Measurements from ENCODE around the gene OVCH2. TPM values are rescaled to one million over a fixed set of nuclear protein-coding genes. Genes with fewer than 3 reads are reported as not detected.

The OVCH2 gene
- total and polyA plus RNA-seq, 9 donors: 0.11 to 0.31 (median 0.20) TPM; not detected in 2

DNA sequence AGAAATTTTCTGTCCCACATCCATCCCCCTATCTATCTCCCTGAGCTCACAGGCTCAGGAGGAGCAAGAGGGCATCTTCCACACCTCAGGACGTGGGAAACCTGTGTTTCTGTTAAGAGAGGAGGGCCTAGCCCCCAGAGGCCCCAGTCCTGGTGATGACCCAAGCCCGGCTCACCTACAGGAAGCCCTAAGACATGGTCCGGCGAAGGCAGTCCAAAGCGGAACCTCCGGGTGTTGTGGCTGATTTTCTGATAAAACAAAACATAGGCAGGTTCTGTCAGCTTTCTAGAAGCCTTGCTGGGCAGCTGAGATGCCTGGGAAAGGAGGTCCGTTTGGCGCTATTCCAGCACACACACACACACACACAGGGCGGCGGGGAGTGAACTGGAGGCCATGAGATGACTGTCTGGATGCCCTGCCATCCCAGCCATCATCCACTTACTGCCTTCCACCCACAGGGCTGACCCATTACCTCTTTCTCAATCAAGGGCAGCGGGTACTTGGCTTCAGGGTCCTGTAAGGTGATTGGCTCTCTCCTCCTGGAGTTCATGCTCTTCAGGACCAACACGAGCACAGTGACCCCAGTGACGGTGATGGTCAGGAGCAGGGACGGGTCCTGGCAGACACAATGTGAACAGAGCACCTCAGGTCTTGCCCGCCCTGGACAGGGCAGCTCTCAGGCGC is 33.9 kb downstream of the OVCH2 start:
- 76% methylated on average over 6 of the region's 16 CpGs for WGBS (ENCODE audit: insufficient coverage)
- H3K9me3 ChIP-seq (replicated peaks; ENCODE audit: control insufficient read depth, low read depth, low read length): no peaks in the 10 kb centered on the region
- H3K4me1 ChIP-seq (ENCODE audit: control insufficient read depth, insufficient read depth, low read length): peaks cover 19% of the 10 kb centered on the region
- no peak overlapping the region for H3K27ac ChIP-seq (ENCODE audit: low read length)
- peaks cover 26% of the 10 kb centered on the region for H3K27me3 ChIP-seq (ENCODE audit: control insufficient read depth, insufficient read depth, low read length)
- peaks cover 15% of the 10 kb centered on the region for H3K36me3 ChIP-seq (ENCODE audit: control insufficient read depth, insufficient read depth, low read length)
- DNase-seq: no peak
- no peak overlapping the region for H3K4me3 ChIP-seq (ENCODE audit: low read length)

DNA sequence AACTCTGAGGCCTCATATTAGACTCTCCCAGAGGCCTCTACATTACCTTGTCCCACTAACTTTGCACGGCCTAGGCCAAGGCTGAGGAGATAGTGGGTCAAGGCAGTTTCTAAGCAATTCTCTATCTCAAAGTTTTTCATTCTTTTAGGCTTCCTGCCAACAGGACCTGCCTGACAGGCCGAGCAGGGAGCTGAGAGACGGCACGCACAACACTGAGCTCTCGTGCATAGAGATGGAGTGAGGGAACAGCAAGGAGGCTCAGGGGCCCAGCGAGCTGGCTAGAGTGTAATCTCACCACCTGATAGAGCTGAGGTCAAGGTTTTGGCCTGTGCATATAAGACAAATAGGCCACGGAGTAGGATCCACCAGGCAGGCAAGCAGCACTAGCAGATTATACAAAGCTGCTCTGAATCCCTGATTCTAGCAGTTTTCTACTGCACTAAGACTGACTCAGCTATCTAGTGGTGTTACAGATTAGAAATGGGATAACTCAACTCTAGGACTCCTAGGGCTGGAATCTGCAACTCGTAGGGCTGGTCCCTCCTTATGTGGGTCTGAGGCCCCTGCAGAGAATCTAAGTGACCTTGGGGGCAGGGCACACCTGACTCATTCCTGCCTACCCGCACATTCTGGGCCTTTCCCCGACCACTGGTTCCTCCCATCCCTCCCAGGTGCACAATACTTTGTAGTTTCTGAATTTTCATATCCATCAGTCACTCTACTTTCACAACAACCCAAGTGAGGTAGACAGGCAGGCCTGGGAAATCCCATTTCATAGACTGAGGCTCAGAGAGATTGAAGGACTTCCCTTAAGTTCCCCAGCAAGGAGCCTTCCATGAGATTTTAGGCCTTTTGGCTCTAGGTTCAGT is 34.7 kb downstream of the OVCH2 start:
- 76% methylated on average over 8 of the region's 10 CpGs for WGBS (ENCODE audit: insufficient coverage)
- peaks cover 26% of the 10 kb centered on the region for H3K27me3 ChIP-seq (ENCODE audit: control insufficient read depth, insufficient read depth, low read length)

DNA sequence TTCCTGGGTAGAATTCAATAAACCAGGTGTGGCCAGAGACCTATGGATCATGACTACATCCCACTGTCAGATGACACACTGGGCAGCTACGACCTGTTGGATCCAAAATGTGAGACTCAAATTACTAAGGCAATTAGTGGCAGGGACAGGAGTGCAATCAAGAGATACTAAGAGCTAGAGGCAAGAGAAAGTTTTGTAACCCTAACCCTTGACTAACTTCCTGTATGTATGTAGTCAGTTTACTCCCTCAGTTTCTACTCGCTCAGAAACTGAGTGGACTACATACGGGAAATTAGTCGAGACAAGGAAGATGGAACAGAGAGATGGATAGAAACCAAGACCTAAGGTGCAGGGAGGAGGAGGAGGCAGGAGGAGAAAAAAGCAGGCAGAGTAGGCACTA is 35.6 kb downstream of the OVCH2 start:
- WGBS (ENCODE audit: insufficient coverage): 43% methylated on average over 2 of the region's 4 CpGs
- Histone ChIP-seq H3K36me3 (ENCODE audit: control insufficient read depth, insufficient read depth, low read length) (peaks cover 25% of the 10 kb centered on the region), H3K4me3 (ENCODE audit: low read length) (no peak overlapping the region), H3K4me1 (ENCODE audit: control insufficient read depth, insufficient read depth, low read length) (peaks cover 20% of the 10 kb centered on the region), H3K9me3 (replicated peaks; ENCODE audit: control insufficient read depth, low read depth, low read length) (no peaks in the 10 kb centered on the region), H3K27ac (ENCODE audit: low read length) (no peak overlapping the region), H3K27me3 (ENCODE audit: control insufficient read depth, insufficient read depth, low read length) (peaks cover 25% of the 10 kb centered on the region)
- no peak for DNase-seq

More for the DNA sequence above, 34.7 kb downstream of the OVCH2 start:
- Histone ChIP-seq H3K4me3 (ENCODE audit: low read length) (no peak overlapping the region), H3K36me3 (ENCODE audit: control insufficient read depth, insufficient read depth, low read length) (peaks cover 20% of the 10 kb centered on the region), H3K9me3 (replicated peaks; ENCODE audit: control insufficient read depth, low read depth, low read length) (no peaks in the 10 kb centered on the region), H3K4me1 (ENCODE audit: control insufficient read depth, insufficient read depth, low read length) (peaks cover 19% of the 10 kb centered on the region), H3K27ac (ENCODE audit: low read length) (no peak overlapping the region)
- no peak for DNase-seq

DNA sequence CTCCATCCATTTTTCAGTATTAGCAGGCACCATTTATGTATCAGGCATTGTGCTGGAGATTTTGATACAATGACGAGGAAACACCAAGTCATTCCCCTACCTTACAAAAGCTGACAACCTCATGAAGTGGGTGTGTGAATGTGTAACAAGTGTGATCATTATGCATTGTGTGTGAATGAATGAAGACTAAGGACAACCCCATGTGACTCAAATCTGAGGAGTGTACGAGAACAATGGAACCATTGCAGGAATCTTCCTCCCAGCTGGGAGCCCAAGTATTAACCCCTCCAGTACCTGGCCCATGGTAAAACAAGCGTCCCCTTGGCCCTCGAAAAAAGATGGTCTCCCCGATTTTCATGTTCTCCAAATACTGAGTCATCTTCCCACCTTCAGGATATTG is 37.4 kb downstream of the OVCH2 start:
- no CpG with 5 or more reads among the region's 5 CpGs for WGBS (ENCODE audit: insufficient coverage)
- DNase-seq: no peak

DNA sequence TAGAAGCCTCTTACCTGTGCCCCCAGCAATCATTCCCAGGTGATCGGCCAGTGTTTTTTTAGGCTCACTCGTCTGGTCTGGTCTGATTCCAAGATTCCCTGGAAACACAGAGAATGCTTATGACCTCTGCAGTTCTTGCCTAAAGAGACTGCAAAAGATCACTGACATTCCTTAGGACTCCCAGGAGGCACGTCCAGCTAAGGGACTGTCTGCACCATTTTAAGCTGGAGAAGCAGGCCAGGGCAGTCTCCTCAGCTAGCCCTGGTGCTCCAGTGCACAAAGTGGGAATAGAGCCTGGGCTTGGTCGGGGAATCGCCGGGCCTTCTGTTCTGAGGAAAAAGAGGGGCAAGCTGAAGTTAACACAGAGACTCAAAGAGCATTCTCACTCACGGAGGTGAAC is 37.8 kb downstream of the OVCH2 start:
- H3K9me3 ChIP-seq (replicated peaks; ENCODE audit: control insufficient read depth, low read depth, low read length): no peaks in the 10 kb centered on the region
- H3K4me1 ChIP-seq (ENCODE audit: control insufficient read depth, insufficient read depth, low read length): peaks cover 17% of the 10 kb centered on the region
- 50% methylated on average over 3 of the region's 7 CpGs for WGBS (ENCODE audit: insufficient coverage)
- no peak overlapping the region for H3K27ac ChIP-seq (ENCODE audit: low read length)
- peaks cover 13% of the 10 kb centered on the region for H3K27me3 ChIP-seq (ENCODE audit: control insufficient read depth, insufficient read depth, low read length)
- no peak overlapping the region for H3K4me3 ChIP-seq (ENCODE audit: low read length)
- H3K36me3 ChIP-seq (ENCODE audit: control insufficient read depth, insufficient read depth, low read length): peaks cover 35% of the 10 kb centered on the region
- no peak for DNase-seq

More for the DNA sequence above, 37.4 kb downstream of the OVCH2 start:
- Histone ChIP-seq H3K4me3 (ENCODE audit: low read length) (no peak overlapping the region), H3K4me1 (ENCODE audit: control insufficient read depth, insufficient read depth, low read length) (peaks cover 18% of the 10 kb centered on the region), H3K27ac (ENCODE audit: low read length) (no peak overlapping the region), H3K27me3 (ENCODE audit: control insufficient read depth, insufficient read depth, low read length) (peaks cover 16% of the 10 kb centered on the region), H3K9me3 (replicated peaks; ENCODE audit: control insufficient read depth, low read depth, low read length) (no peaks in the 10 kb centered on the region), H3K36me3 (ENCODE audit: control insufficient read depth, insufficient read depth, low read length) (peaks cover 35% of the 10 kb centered on the region)

DNA sequence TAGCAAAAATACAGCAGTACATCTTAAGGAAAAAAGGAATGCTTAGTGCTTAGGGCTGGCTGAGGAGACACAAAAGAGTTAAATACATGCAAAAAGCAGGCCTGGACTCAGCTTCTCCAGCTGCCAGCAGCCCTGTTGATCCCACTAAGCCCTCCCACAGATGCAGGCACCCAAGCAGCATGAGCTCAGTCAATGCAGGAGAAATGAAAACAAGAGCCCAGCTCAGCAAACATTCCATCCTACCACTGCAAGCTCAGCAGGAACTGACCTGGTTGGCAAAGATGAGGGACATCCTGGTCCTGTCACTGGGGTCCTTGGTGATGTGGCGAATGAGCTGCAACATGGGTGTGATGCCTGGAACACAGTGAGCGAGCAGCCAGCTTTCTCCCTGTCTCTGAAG is 38.8 kb downstream of the OVCH2 start:
- H3K9me3 ChIP-seq (replicated peaks; ENCODE audit: control insufficient read depth, low read depth, low read length): no peaks in the 10 kb centered on the region
- H3K36me3 ChIP-seq (ENCODE audit: control insufficient read depth, insufficient read depth, low read length): peaks cover 35% of the 10 kb centered on the region
- H3K4me3 ChIP-seq (ENCODE audit: low read length): no peak overlapping the region
- H3K27me3 ChIP-seq (ENCODE audit: control insufficient read depth, insufficient read depth, low read length): peaks cover 3% of the 10 kb centered on the region
- DNase-seq: no peak
- H3K4me1 ChIP-seq (ENCODE audit: control insufficient read depth, insufficient read depth, low read length): peaks cover 9% of the 10 kb centered on the region
- H3K27ac ChIP-seq (ENCODE audit: low read length): no peak overlapping the region
- whole genome bisulfite sequencing (ENCODE audit: insufficient coverage): 67% methylated on average over 2 of the region's 2 CpGs

DNA sequence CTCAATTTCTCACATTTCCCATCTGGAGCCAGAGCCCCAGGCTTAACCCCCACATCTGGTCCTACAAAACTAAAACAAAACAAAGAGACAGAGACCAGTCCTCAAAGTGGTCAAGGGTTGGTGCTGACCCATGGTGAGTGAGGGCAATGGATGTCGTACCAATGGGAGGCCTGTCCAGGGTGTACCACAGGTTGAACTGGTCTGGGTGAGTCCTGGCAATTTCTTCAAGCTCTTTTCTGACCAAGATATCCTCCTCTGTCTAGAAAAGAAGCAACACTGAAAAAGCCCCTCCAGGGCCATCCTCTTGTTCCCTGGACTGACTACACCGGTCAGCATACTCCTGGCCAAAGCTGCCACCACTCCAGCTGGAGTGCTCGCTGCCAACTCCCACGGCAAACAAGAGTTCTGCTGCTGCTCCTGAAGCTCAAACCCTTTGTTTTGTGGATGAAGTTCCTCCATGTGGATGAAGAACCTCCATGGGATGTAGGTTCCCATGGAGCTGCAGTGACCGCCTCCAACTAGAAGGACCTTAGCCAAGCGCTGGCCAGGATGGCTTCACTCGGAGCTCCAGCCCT is 39.9 kb downstream of the OVCH2 start:
- peaks cover 35% of the 10 kb centered on the region for H3K36me3 ChIP-seq (ENCODE audit: control insufficient read depth, insufficient read depth, low read length)
- H3K4me3 ChIP-seq (ENCODE audit: low read length): no peak overlapping the region
- no peak for DNase-seq
- H3K27me3 ChIP-seq (ENCODE audit: control insufficient read depth, insufficient read depth, low read length): no peaks in the 10 kb centered on the region
- H3K4me1 ChIP-seq (ENCODE audit: control insufficient read depth, insufficient read depth, low read length): peaks cover 6% of the 10 kb centered on the region
- WGBS (ENCODE audit: insufficient coverage): 94% methylated on average over 2 of the region's 7 CpGs
- no peaks in the 10 kb centered on the region for H3K9me3 ChIP-seq (replicated peaks; ENCODE audit: control insufficient read depth, low read depth, low read length)
- H3K27ac ChIP-seq (ENCODE audit: low read length): no peak overlapping the region

DNA sequence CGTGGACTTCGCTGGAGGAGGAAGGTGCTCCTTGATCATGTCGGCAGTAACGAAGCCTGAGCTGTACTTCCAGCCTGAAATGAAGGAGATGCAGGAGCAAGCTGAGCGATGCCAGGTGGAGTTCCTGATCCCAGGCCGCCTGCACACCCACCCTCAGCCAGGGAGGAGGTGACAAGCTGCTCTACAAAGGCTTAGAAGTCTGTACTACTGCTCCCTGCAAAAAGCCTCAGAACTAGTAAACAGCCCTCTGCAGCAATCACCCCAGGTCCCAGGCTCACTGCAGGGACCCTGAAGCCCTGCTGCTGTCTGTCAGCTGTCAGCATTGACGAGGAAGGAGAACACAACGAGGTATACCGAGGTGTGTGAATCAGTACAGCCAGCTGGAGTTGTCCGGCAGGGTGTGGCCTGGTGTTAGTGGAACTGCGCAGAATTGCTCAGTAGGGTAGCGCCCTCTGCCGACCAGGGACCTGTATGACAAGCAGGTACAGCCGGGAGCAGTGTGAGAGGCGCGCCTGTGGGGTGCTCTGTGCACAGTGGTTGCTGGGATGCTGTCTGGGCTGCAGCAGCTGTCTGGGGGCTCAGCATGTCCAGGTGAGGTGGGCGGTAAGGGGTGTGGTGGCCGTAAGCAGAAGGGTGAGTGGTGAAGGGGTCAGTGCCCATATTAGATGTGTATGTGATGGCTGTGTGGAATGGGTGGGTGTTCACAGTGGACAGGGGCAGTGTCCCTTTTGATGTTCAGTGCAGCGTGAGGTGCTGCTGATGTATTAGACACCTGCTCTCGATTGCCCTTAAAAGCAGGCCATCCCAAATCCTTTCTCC is 40.6 kb downstream of the OVCH2 start:
- Histone ChIP-seq H3K9me3 (replicated peaks; ENCODE audit: control insufficient read depth, low read depth, low read length) (no peaks in the 10 kb centered on the region), H3K36me3 (ENCODE audit: control insufficient read depth, insufficient read depth, low read length) (peaks cover 35% of the 10 kb centered on the region), H3K4me1 (ENCODE audit: control insufficient read depth, insufficient read depth, low read length) (peaks cover 6% of the 10 kb centered on the region), H3K4me3 (ENCODE audit: low read length) (no peak overlapping the region), H3K27me3 (ENCODE audit: control insufficient read depth, insufficient read depth, low read length) (no peaks in the 10 kb centered on the region), H3K27ac (ENCODE audit: low read length) (no peak overlapping the region)
- DNase-seq: peak; percentile 71
- WGBS (ENCODE audit: insufficient coverage): 43% methylated on average over 19 of the region's 20 CpGs

DNA sequence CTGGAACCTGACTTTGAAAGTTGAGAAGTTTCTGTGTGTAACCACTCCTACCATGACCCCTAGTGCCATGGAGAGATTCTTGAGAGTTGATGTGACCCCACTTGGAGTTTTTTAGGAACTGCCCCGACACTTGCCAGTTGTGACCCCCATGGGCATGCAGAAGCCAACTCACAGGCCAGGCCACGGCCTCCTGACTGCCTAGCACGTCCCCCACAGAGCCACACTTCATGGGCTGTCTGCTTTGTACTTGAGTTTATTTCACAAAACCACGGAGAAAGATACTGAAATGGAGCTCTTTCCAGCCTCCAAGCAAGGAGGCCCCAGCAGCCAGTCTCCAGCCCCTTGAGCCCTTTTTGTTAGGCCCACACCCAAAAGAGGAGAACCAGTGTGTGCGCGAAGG is 41.4 kb downstream of the OVCH2 start:
- H3K27me3 ChIP-seq (ENCODE audit: control insufficient read depth, insufficient read depth, low read length): no peaks in the 10 kb centered on the region
- H3K9me3 ChIP-seq (replicated peaks; ENCODE audit: control insufficient read depth, low read depth, low read length): no peaks in the 10 kb centered on the region
- no peak overlapping the region for H3K4me3 ChIP-seq (ENCODE audit: low read length)
- H3K36me3 ChIP-seq (ENCODE audit: control insufficient read depth, insufficient read depth, low read length): peaks cover 35% of the 10 kb centered on the region
- no peak overlapping the region for H3K27ac ChIP-seq (ENCODE audit: low read length)
- H3K4me1 ChIP-seq (ENCODE audit: control insufficient read depth, insufficient read depth, low read length): peaks cover 6% of the 10 kb centered on the region
- DNase-seq: no peak
- 85% methylated on average over 6 of the region's 6 CpGs for WGBS (ENCODE audit: insufficient coverage)

All from muscle of leg (tissue), 11 donors.